Stimulated activated CD4-positive, alpha-beta T cell treated with anti-CD3 and anti-CD28 coated beads, Interleukin-1b, Interleukin-23, amount 100 ng/mL, for 4 hours (primary cell): ENCODE results near the gene RTP3.

Source experiments
- DNase-seq, 2 donors: peaks; one replicate each; pipeline ENCODE4 v3.0.0-alpha.2; 2020; ENCODE audit warnings: low read depth in 2 of 2

The RTP3 gene

GRCh38 chr3:46497556-46498265 is at the start of gene RTP3:
RTP3 (plus strand) TSS chr3:46497976; CDS start chr3:46498063, 87 bp downstream.
- no peak for DNase-seq

GRCh38 chr3:46448721-46449120 is 49.1 kb upstream of the RTP3 start:
- no peak for DNase-seq

GRCh38 chr3:46449755-46450552 is 47.8 kb upstream of the RTP3 start:
- no peak for DNase-seq

- no peak for DNase-seq
These were observed 44.1 kb upstream of the RTP3 start for GRCh38 chr3:46453526-46454208.

- DNase-seq = no peak
These were observed 43.6 kb upstream of the RTP3 start for GRCh38 chr3:46454209-46454595.

- DNase-seq = no peak
These were observed 43.2 kb upstream of the RTP3 start for GRCh38 chr3:46454606-46455005.

- DNase-seq = no peak
These were observed 42.3 kb upstream of the RTP3 start for GRCh38 chr3:46455231-46456115.

- no peak for DNase-seq
These were observed 41.7 kb upstream of the RTP3 start for GRCh38 chr3:46456118-46456517.

- DNase-seq = no peak
These were observed 37.7 kb upstream of the RTP3 start for GRCh38 chr3:46460051-46460450.

- no peak for DNase-seq
These were observed 35.7 kb upstream of the RTP3 start for GRCh38 chr3:46462111-46462510.

- DNase-seq = no peak
These were observed 35.3 kb upstream of the RTP3 start for GRCh38 chr3:46462511-46462910.

- no peak for DNase-seq
These were observed 34.5 kb upstream of the RTP3 start for GRCh38 chr3:46463120-46463867.

GRCh38 chr3:46463868-46464241 is 33.9 kb upstream of the RTP3 start:
- no peak for DNase-seq

- DNase-seq = no peak
These were observed 33.2 kb upstream of the RTP3 start, which contains the start of gene LTF for GRCh38 chr3:46464326-46465195. LTF (minus strand) TSS chr3:46464905; CDS start chr3:46464867, 38 bp downstream.

GRCh38 chr3:46465196-46465520 is 32.6 kb upstream of the RTP3 start:
- no peak for DNase-seq

- DNase-seq = no peak
These were observed 31.5 kb upstream of the RTP3 start for GRCh38 chr3:46466273-46466672.

- no peak for DNase-seq
These were observed 30.8 kb upstream of the RTP3 start for GRCh38 chr3:46466871-46467403.

- DNase-seq = no peak
These were observed 30.2 kb upstream of the RTP3 start for GRCh38 chr3:46467562-46467961.

GRCh38 chr3:46468753-46469600 is 28.8 kb upstream of the RTP3 start:
- no peak for DNase-seq
